SK-N-SH (cell line): ENCODE measurements around the gene TLE6. TPM values are rescaled to one million over a fixed set of nuclear protein-coding genes. Genes with fewer than 3 reads are reported as not detected.

Experiments used
- CTCF ChIA-PET: fragments of 300-600, 350-600 bp; formaldehyde crosslinking; extraction: SDS; loops from one replicate; lab custom pipeline; 2021; lab: Yijun Ruan, JAX
- POLR2A ChIA-PET: fragments of 350-600 bp; sonication (Branson Sonifier 250); formaldehyde crosslinking; extraction: SDS; loops from one replicate; lab custom pipeline; 2020; ENCODE audit warnings: antibody characterized with exemption, inconsistent platforms; lab: Yijun Ruan, JAX
- DNase-seq: peaks from one replicate; pipeline ENCODE4 v3.0.0; 2012
- H2AFZ ChIP-seq: fragments of 200-600 bp; sonication (generic); 2 replicates; pipeline ENCODE4 v1.8.1; 2016; ENCODE audit warnings: antibody characterized with exemption, mild to moderate bottlenecking, low read depth
- H3F3A ChIP-seq: fragments of 200-600 bp; sonication (generic); replicated peaks from 2 replicates; pipeline ENCODE3; 2016; ENCODE audit warnings: antibody characterized with exemption, mild to moderate bottlenecking; ENCODE audit not compliant: insufficient read depth
- H3K27ac ChIP-seq, 2 experiments: fragments of 200-500 bp in 1 of 2; fragments of 200-600 bp in 1 of 2; sonication (Bioruptor generic) in 1 of 2; sonication (generic), shearing (Covaris generic) in 1 of 2; 2 replicates each; pipeline versions ENCODE4 v1.5.1 to v1.6.1; 2014 to 2016; ENCODE audit warnings: low read depth in 2 of 2, inconsistent platforms in 1 of 2, low read length in 1 of 2, mild to moderate bottlenecking in 1 of 2, mixed read lengths in 1 of 2
- H3K27me3 ChIP-seq: fragments of 200-600 bp; sonication (generic), shearing (Covaris generic); 2 replicates; pipeline ENCODE4 v1.6.1; 2016; ENCODE audit warnings: mixed run types; ENCODE audit not compliant: insufficient read depth
- H3K36me3 ChIP-seq, 2 experiments: fragments of 200-500 bp in 1 of 2; fragments of 200-600 bp in 1 of 2; sonication (Bioruptor generic) in 1 of 2; sonication (generic) in 1 of 2; replicated peaks in 1 of 2; 2 replicates each; pipeline versions ENCODE3 to v1.5.1; 2014 to 2016; ENCODE audit warnings: low read length in 1 of 2, mild to moderate bottlenecking in 1 of 2; ENCODE audit not compliant: insufficient read depth in 2 of 2, control insufficient read depth in 1 of 2
- H3K4me1 ChIP-seq, 2 experiments: fragments of 200-500 bp in 1 of 2; fragments of 200-600 bp in 1 of 2; sonication (Bioruptor generic) in 1 of 2; sonication (generic), shearing (Covaris generic) in 1 of 2; 2 replicates each; pipeline versions ENCODE4 v1.5.1 to v1.6.1; 2014 to 2016; ENCODE audit warnings: low read depth in 1 of 2, low read length in 1 of 2, mixed run types in 1 of 2; ENCODE audit not compliant: insufficient read depth in 2 of 2, control insufficient read depth in 1 of 2
- H3K4me2 ChIP-seq: fragments of 200-600 bp; sonication (generic), shearing (Covaris generic); 2 replicates; pipeline ENCODE4 v1.6.1; 2017; ENCODE audit warnings: mixed run types
- H3K4me3 ChIP-seq, 2 experiments: fragments of 200-500 bp in 1 of 2; fragments of 200-600 bp in 1 of 2; sonication (Bioruptor generic) in 1 of 2; sonication (generic), shearing (Covaris generic) in 1 of 2; 2 replicates each; pipeline versions ENCODE4 v1.5.1 to v1.8.1; 2014 to 2016; ENCODE audit warnings: low read depth in 2 of 2, inconsistent platforms in 1 of 2, low read length in 1 of 2, mild to moderate bottlenecking in 1 of 2, mixed read lengths in 1 of 2, moderate library complexity in 1 of 2
- H3K79me2 ChIP-seq: fragments of 200-600 bp; sonication (generic); 2 replicates; pipeline ENCODE4 v1.8.1; 2017; ENCODE audit warnings: mild to moderate bottlenecking; ENCODE audit not compliant: insufficient read depth
- H3K9ac ChIP-seq: fragments of 200-600 bp; sonication (generic); 2 replicates; pipeline ENCODE4 v1.6.1; 2017; ENCODE audit warnings: mixed run types
- H3K9me2 ChIP-seq: fragments of 200-600 bp; sonication (generic); 2 replicates; pipeline ENCODE4 v1.6.1; 2017; ENCODE audit warnings: mixed run types
- H3K9me3 ChIP-seq: fragments of 200-600 bp; sonication (generic); 2 replicates; pipeline ENCODE4 v1.6.1; 2017; ENCODE audit warnings: mixed run types, mild to moderate bottlenecking, moderate library complexity
- H4K20me1 ChIP-seq: fragments of 200-600 bp; sonication (generic); 2 replicates; pipeline ENCODE4 v1.6.1; 2017; ENCODE audit warnings: mild to moderate bottlenecking, mixed run types; ENCODE audit not compliant: insufficient read depth
- ELF1 ChIP-seq: IDR thresholded peaks from 2 replicates; pipeline ENCODE4 v1.4.0; 2012
- EZH2phosphoT487 ChIP-seq: fragments of 200-600 bp; sonication (generic); IDR thresholded peaks from 2 replicates; pipeline ENCODE4 v1.6.1; 2017; ENCODE audit warnings: low read depth, mixed run types, mild to moderate bottlenecking, antibody characterized with exemption, moderate library complexity, borderline replicate concordance
- FOSL2 ChIP-seq: IDR thresholded peaks from 2 replicates; pipeline ENCODE4 v1.4.0; 2012; ENCODE audit warnings: low read depth, mild to moderate bottlenecking, moderate library complexity, borderline replicate concordance
- FOXJ3 ChIP-seq: sonication (generic); formaldehyde crosslinking; IDR thresholded peaks from 2 replicates; pipeline ENCODE4 v1.5.1; 2020; ENCODE audit warnings: mild to moderate bottlenecking, missing genetic modification reagents
- FOXM1 ChIP-seq: IDR thresholded peaks from 2 replicates; pipeline ENCODE4 v1.4.0; 2012; ENCODE audit warnings: low read depth, mild to moderate bottlenecking
- GABPA ChIP-seq: IDR thresholded peaks from 2 replicates; pipeline ENCODE4 v1.4.0; 2012; ENCODE audit warnings: low read depth, mild to moderate bottlenecking
- JUND ChIP-seq: IDR thresholded peaks from 2 replicates; pipeline ENCODE4 v1.4.0; 2012
- MAX ChIP-seq: IDR thresholded peaks from 2 replicates; pipeline ENCODE4 v1.4.0; 2012; ENCODE audit warnings: low read depth
- POLR2AphosphoS5 ChIP-seq: IDR thresholded peaks from 2 replicates; pipeline ENCODE4 v1.6.1; 2012; ENCODE audit warnings: low read depth, low read length
- RAD21 ChIP-seq: IDR thresholded peaks from 2 replicates; pipeline ENCODE4 v1.6.1; 2012; ENCODE audit warnings: mild to moderate bottlenecking, low read length
- RXRA ChIP-seq: IDR thresholded peaks from 2 replicates; pipeline ENCODE4 v1.4.0; 2012; ENCODE audit warnings: low read depth, mild to moderate bottlenecking, borderline replicate concordance
- SMC3 ChIP-seq: IDR thresholded peaks from 2 replicates; pipeline ENCODE4 v1.6.1; 2012; ENCODE audit warnings: low read depth, low read length, improper control_type of control experiment
- USF1 ChIP-seq: IDR thresholded peaks from 2 replicates; pipeline ENCODE4 v1.4.0; 2012; ENCODE audit warnings: low read depth, borderline replicate concordance
- USF2 ChIP-seq: fragments of 150-350 bp; IDR thresholded peaks from 2 replicates; pipeline ENCODE4 v1.6.1; 2017; ENCODE audit warnings: antibody characterized with exemption, low read length, low read depth, borderline replicate concordance
- WGBS: methylation state at CpG from one replicate; pipeline ENCODE4 v1.1.6; 2017; ENCODE audit warnings: low lambda C conversion rate; 5-methylcytosine and 5-hydroxymethylcytosine counted together
- polyA plus RNA-seq, 3 experiments: library from polyadenylated mRNA; depleted of rRNA; stranded (reverse); fragments of >200 nt; gene quantifications; 2 replicates each; pipeline ENCODE4 v1.2.3, GENCODE V29; 2012

TLE6 gene
- polyA plus RNA-seq, 1 of the 3 experiments (the other 2 are of a cell fraction), result 3.3 TPM

- no peaks in the 10 kb centered on the region for H3K27me3 ChIP-seq
- H3K4me2 ChIP-seq, result no peak overlapping the region
- no peak overlapping the region for H2AFZ ChIP-seq
- H3K9ac ChIP-seq, result no peak overlapping the region
- H3K4me3 ChIP-seq, result no peak overlapping the region
- H3K79me2 ChIP-seq, result no peaks in the 10 kb centered on the region
- no peaks in the 10 kb centered on the region for H3K36me3 ChIP-seq
- no peaks in the 10 kb centered on the region for H4K20me1 ChIP-seq
- DNase-seq, result no peak
- H3K9me3 ChIP-seq, result no peaks in the 10 kb centered on the region
- H3K4me1 ChIP-seq, result peaks cover 0 to 4% of the 10 kb centered on the region in 2 experiments; a peak in 1 of 4 replicates
- WGBS, result 69% methylated on average over 9 of the region's 9 CpGs
- H3K27ac ChIP-seq, result no peak overlapping the region
- H3K9me2 ChIP-seq, result no peaks in the 10 kb centered on the region
- peaks cover 3% of the 10 kb centered on the region for H3F3A ChIP-seq
- CTCF ChIA-PET, result interaction anchor here (0.9 to 2.6 kb wide), 10 partner anchors 8 to 169 kb away, joined by 3 to 7 read pairs (median 4); no protein-coding TSS in a partner anchor
- POLR2A ChIA-PET, result interaction anchor here (1.0 to 1.4 kb wide), 2 partner anchors 13 to 82 kb away, joined by 3 to 4 read pairs; no protein-coding TSS in a partner anchor
- TF ChIP-seq POLR2AphosphoS5 (no peak), FOXJ3 (CRISPR knock-in tag) (no peak), FOXM1 (no peak), MAX (no peak), USF2 (no peak), GABPA (no peak), RXRA (no peak), SMC3 (no peak), ELF1 (no peak), FOSL2 (no peak), EZH2phosphoT487 (no peak), JUND (no peak), RAD21 (no peak), USF1 (no peak)
These were observed 7.0 kb upstream of the TLE6 start for GRCh38 chr19:2970201-2970835.

- CTCF ChIA-PET, result interaction anchor here (1.2 to 1.3 kb wide), 2 partner anchors 10 to 54 kb away, joined by 3 to 4 read pairs; no protein-coding TSS in a partner anchor
- POLR2A ChIA-PET, result interaction anchor here (0.6 to 2.4 kb wide), 2 partner anchors 62 to 95 kb away, joined by 3 to 9 read pairs; no protein-coding TSS in a partner anchor
- no peak overlapping the region for H3K4me3 ChIP-seq
- WGBS, result 67% methylated on average over 8 of the region's 8 CpGs
- H3K36me3 ChIP-seq, result no peaks in the 10 kb centered on the region
- no peaks in the 10 kb centered on the region for H3K79me2 ChIP-seq
- H3K9me2 ChIP-seq, result no peaks in the 10 kb centered on the region
- H3K4me1 ChIP-seq, result peaks cover 0 to 12% of the 10 kb centered on the region in 2 experiments; a peak in 2 of 4 replicates
- H3K27ac ChIP-seq, result no peak overlapping the region
- TF ChIP-seq FOXJ3 (CRISPR knock-in tag) (no peak), USF2 (no peak)
- DNase-seq, result no peak
- H3F3A ChIP-seq, result peaks cover 8% of the 10 kb centered on the region
- H4K20me1 ChIP-seq, result no peaks in the 10 kb centered on the region
- H3K9ac ChIP-seq, result no peak overlapping the region
- no peak overlapping the region for H3K4me2 ChIP-seq
- H2AFZ ChIP-seq, result no peak overlapping the region
- no peaks in the 10 kb centered on the region for H3K27me3 ChIP-seq
- no peaks in the 10 kb centered on the region for H3K9me3 ChIP-seq
These were observed 4.1 kb upstream of the TLE6 start for GRCh38 chr19:2973229-2973628.
